Activated CD8-positive, alpha-beta T cell treated with anti-CD3 and anti-CD28 coated beads for 36 hours (primary cell): Measurements from ENCODE around the gene ADAMTS2. TPM values are rescaled to one million over a fixed set of nuclear protein-coding genes. Genes with fewer than 3 reads are reported as not detected.

Experiments
- ATAC-seq: fragments of 200-7000 bp; cut with Tn5 transposase; one replicate; pipeline ENCODE4 v1.10.0; 2021; ENCODE audit warnings: mild to moderate bottlenecking, moderate library complexity
- CTCF ChIA-PET: fragments of 350-600 bp; sonication (Branson Sonifier 250); formaldehyde crosslinking; loops from one replicate; lab custom pipeline; 2021; ENCODE audit warnings: antibody characterized with exemption; lab: Charles Lee
- POLR2A ChIA-PET: fragments of 350-600 bp; sonication (Branson Sonifier 250); formaldehyde crosslinking; loops from one replicate; lab custom pipeline; 2021; ENCODE audit warnings: antibody characterized with exemption; lab: Charles Lee
- DNase-seq: peaks from one replicate; pipeline ENCODE4 v3.0.0-alpha.2; 2020
- H3K27ac Mint-ChIP-seq: one replicate; pipeline ENCODE4 v1.8.0; 2021; ENCODE audit warnings: mild to moderate bottlenecking, mixed read lengths
- H3K27me3 Mint-ChIP-seq: one replicate; pipeline ENCODE4 v1.8.0; 2021; ENCODE audit warnings: mixed read lengths
- H3K36me3 Mint-ChIP-seq: one replicate; pipeline ENCODE4 v1.8.0; 2021; ENCODE audit warnings: low read depth, mixed read lengths
- H3K4me1 Mint-ChIP-seq: one replicate; pipeline ENCODE4 v1.8.0; 2021; ENCODE audit warnings: low read depth, mixed read lengths
- H3K4me3 Mint-ChIP-seq: one replicate; pipeline ENCODE4 v1.8.0; 2021; ENCODE audit warnings: mild to moderate bottlenecking, moderate library complexity, mixed read lengths
- H3K9me3 Mint-ChIP-seq: one replicate; pipeline ENCODE4 v1.8.0; 2021; ENCODE audit warnings: mixed read lengths
- CTCF ChIP-seq: fragments of 200-600 bp; IDR thresholded peaks from one replicate; pipeline ENCODE4 v1.8.0; 2022; ENCODE audit warnings: antibody characterized with exemption, mild to moderate bottlenecking
- intact Hi-C: fragments of 100-400 bp; cut with micrococcal nuclease; formaldehyde crosslinking; loops from one replicate; pipeline ENCODE4 v1.10.0; 2022
- total RNA-seq, 2 experiments: library from RNA; stranded (reverse); gene quantifications; one replicate each; pipeline ENCODE4 v1.2.3, GENCODE V29; 2021

Gene ADAMTS2
- total RNA-seq, 2 experiments from 2014 or later, result not detected

- intact Hi-C loops, result no loop called here
- Mint-ChIP-seq H3K9me3 (no peaks in the 10 kb centered on the region), H3K36me3 (no peaks in the 10 kb centered on the region), H3K27ac (no peak overlapping the region), H3K4me1 (no peaks in the 10 kb centered on the region), H3K27me3 (peaks cover 6% of the 10 kb centered on the region), H3K4me3 (no peak overlapping the region)
- ChIA-PET POLR2A (no interaction called here), CTCF (no interaction called here)
- no peak for TF ChIP-seq CTCF
- DNase-seq (no peak), ATAC-seq (no peak)
These were observed 15.9 kb upstream of the ADAMTS2 start for GRCh38 chr5:179361037-179361603.

- Mint-ChIP-seq H3K9me3 (no peaks in the 10 kb centered on the region), H3K4me1 (no peaks in the 10 kb centered on the region), H3K4me3 (no peak overlapping the region), H3K27me3 (peaks cover 5% of the 10 kb centered on the region), H3K27ac (no peak overlapping the region), H3K36me3 (no peaks in the 10 kb centered on the region)
- ATAC-seq, result no peak
- ChIA-PET CTCF (interaction anchor here (1.2 kb wide), 1 partner anchor 136 kb away, joined by 3 read pairs; no protein-coding TSS in a partner anchor), POLR2A (no interaction called here)
- TF ChIP-seq CTCF, result no peak
- no peak for DNase-seq
- intact Hi-C loops, result no loop called here
These were observed 11.8 kb upstream of the ADAMTS2 start for GRCh38 chr5:179357031-179357430.

GRCh38 chr5:179355976-179356974 is 11.0 kb upstream of the ADAMTS2 start:
- ATAC-seq (no peak), DNase-seq (no peak)
- Mint-ChIP-seq H3K27ac (no peak overlapping the region), H3K4me1 (no peaks in the 10 kb centered on the region), H3K4me3 (no peak overlapping the region), H3K36me3 (no peaks in the 10 kb centered on the region), H3K27me3 (peaks cover 5% of the 10 kb centered on the region), H3K9me3 (no peaks in the 10 kb centered on the region)
- no peak for TF ChIP-seq CTCF
- ChIA-PET POLR2A (no interaction called here), CTCF (no interaction called here)
- intact Hi-C loops, result no loop called here

- POLR2A ChIA-PET, result no interaction called here
- CTCF ChIA-PET, result no interaction called here
- H3K27ac Mint-ChIP-seq, result no peak overlapping the region
- ATAC-seq, result no peak
- H3K36me3 Mint-ChIP-seq, result no peaks in the 10 kb centered on the region
- H3K9me3 Mint-ChIP-seq, result no peaks in the 10 kb centered on the region
- no peak overlapping the region for H3K4me3 Mint-ChIP-seq
- no peak for DNase-seq
- TF ChIP-seq CTCF, result no peak
- intact Hi-C loops, result no loop called here
- H3K27me3 Mint-ChIP-seq, result peaks cover 5% of the 10 kb centered on the region
- no peaks in the 10 kb centered on the region for H3K4me1 Mint-ChIP-seq
These were observed 9.1 kb upstream of the ADAMTS2 start for GRCh38 chr5:179354305-179354882.

GRCh38 chr5:179348843-179349242 is 3.6 kb upstream of the ADAMTS2 start:
- no peak overlapping the region for H3K4me3 Mint-ChIP-seq
- ChIA-PET CTCF (interaction anchor here (1.3 kb wide), 1 partner anchor 56 kb away, joined by 3 read pairs; no protein-coding TSS in a partner anchor), POLR2A (no interaction called here)
- TF ChIP-seq CTCF, result no peak
- H3K36me3 Mint-ChIP-seq, result no peaks in the 10 kb centered on the region
- peaks cover 27% of the 10 kb centered on the region for H3K27me3 Mint-ChIP-seq
- H3K9me3 Mint-ChIP-seq, result no peaks in the 10 kb centered on the region
- no peak overlapping the region for H3K27ac Mint-ChIP-seq
- no peaks in the 10 kb centered on the region for H3K4me1 Mint-ChIP-seq
- intact Hi-C loops, result no loop called here
- ATAC-seq (no peak), DNase-seq (no peak)
